ENCODE data around the gene HSH2D. TPM values are rescaled to one million over a fixed set of nuclear protein-coding genes. Genes with fewer than 3 reads are reported as not detected.

The HSH2D gene
- total and polyA plus RNA-seq, 10 of the 15 experiments (the other 5 are each of a cell fraction or from before 2014, with no cell fraction given) = 22.0 to 145 (median 89.3) TPM

DNA sequence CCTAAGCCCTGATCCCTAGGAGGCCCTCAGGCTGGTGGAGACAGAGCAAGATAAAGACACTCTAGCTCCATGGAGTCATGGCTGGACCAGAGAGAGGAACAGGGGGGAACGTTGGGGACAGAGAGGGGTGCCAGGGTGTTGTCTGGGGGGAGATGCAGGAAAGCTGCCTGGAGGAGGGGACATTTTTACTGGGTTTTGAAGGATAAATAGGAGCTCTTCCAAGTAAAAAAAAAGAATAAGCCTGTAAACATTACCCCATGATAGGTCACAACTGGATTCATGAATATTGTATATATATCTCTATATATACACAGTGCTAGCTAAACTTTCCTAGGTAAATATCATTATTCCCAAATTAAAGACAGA is 714 bp downstream of the HSH2D start:
- no TSS peak for BruUV-seq (replicated peaks)
- Histone ChIP-seq H2AFZ (ENCODE audit: control insufficient read depth, low read depth, low read length) (no peak overlapping the region), H3K27me3 (replicated peaks in 1 of 2; ENCODE audit: control insufficient read depth in 2 of 2, insufficient read depth in 2 of 2, low read length in 1 of 2) (no peaks in the 10 kb centered on the region), H3K4me2 (ENCODE audit: control insufficient read depth, insufficient read depth) (peak overlapping the region; percentile 84), H3K4me3 (peak overlapping the region; percentile 92), H3K9ac (ENCODE audit: control insufficient read depth, insufficient read depth, low read length) (peak overlapping the region; percentile 98), H4K20me1 (ENCODE audit: control insufficient read depth, insufficient read depth) (peaks cover 6% of the 10 kb centered on the region), H3K9me3 (replicated peaks; ENCODE audit: control insufficient read depth, insufficient read depth, low read length) (no peaks in the 10 kb centered on the region; the same call in 2 of the 3 replicates), H3K36me3 (ENCODE audit: control insufficient read depth in 2 of 2, insufficient read depth in 2 of 2, low read length in 1 of 2) (peaks cover 6% of the 10 kb centered on the region in 2 experiments), H3K27ac (ENCODE audit: control insufficient read depth, insufficient read depth) (peak overlapping the region; percentile 99), H3K4me1 (ENCODE audit: control insufficient read depth, insufficient read depth, low read length) (peaks cover 43% of the 10 kb centered on the region), H3K79me2 (ENCODE audit: control insufficient read depth, insufficient read depth, low read length) (peaks cover 58% of the 10 kb centered on the region)
- no peak for FAIRE-seq
- ChIA-PET SMC1A (ENCODE audit: uncharacterized antibody, unreplicated experiment) (interaction anchor here (0.6 to 9.6 kb wide), 21 partner anchors 9 to 473 kb away, joined by 3 to 135 read pairs (median 5); partner anchors contain the start of genes CIB3, FAM32A and RAB8A), CTCF (interaction anchor here (0.7 to 8.2 kb wide), 14 partner anchors 10 to 443 kb away, joined by 3 to 111 read pairs (median 6); partner anchors contain the start of genes FAM32A, RAB8A and TPM4), POLR2A (interaction anchor here (0.6 to 7.2 kb wide), 19 partner anchors 9 to 1763 kb away, joined by 3 to 174 read pairs (median 5); partner anchors contain the start of genes ADGRE5, CIB3, FAM32A and RAB8A), RAD21 (ENCODE audit: unreplicated experiment) (interaction anchor here (0.9 to 4.0 kb wide), 20 partner anchors 8 to 68 kb away, joined by 3 to 80 read pairs (median 4); partner anchors contain the start of genes AP1M1, FAM32A, RAB8A and TPM4)
- in situ Hi-C loops (cut with MboI) = no loop called here
- WGBS (ENCODE audit: insufficient coverage, insufficient replicate concordance, low lambda C conversion rate, missing lambda C conversion rate) = 0% methylated on average over 1 of the region's 1 CpG
- DNase-seq (ENCODE audit: low read depth, low spot score) = no peak
- peak; percentile 8 for ATAC-seq
- TF ChIP-seq POLR2AphosphoS5 (IDR thresholded peaks at IDR 0.05; ENCODE audit: low read length) (no peak), RELB (IDR thresholded peaks at IDR 0.05; ENCODE audit: low read depth) (no peak), KLF5 (IDR thresholded peaks at IDR 0.05; ENCODE audit: partially characterized antibody) (no peak), BMI1 (IDR thresholded peaks at IDR 0.05; ENCODE audit: borderline replicate concordance) (no peak), EED (IDR thresholded peaks at IDR 0.05; ENCODE audit: low read depth) (no peak), ZNF687 (IDR thresholded peaks at IDR 0.05) (no peak)
- TF ChIP-seq, protein P1, sequence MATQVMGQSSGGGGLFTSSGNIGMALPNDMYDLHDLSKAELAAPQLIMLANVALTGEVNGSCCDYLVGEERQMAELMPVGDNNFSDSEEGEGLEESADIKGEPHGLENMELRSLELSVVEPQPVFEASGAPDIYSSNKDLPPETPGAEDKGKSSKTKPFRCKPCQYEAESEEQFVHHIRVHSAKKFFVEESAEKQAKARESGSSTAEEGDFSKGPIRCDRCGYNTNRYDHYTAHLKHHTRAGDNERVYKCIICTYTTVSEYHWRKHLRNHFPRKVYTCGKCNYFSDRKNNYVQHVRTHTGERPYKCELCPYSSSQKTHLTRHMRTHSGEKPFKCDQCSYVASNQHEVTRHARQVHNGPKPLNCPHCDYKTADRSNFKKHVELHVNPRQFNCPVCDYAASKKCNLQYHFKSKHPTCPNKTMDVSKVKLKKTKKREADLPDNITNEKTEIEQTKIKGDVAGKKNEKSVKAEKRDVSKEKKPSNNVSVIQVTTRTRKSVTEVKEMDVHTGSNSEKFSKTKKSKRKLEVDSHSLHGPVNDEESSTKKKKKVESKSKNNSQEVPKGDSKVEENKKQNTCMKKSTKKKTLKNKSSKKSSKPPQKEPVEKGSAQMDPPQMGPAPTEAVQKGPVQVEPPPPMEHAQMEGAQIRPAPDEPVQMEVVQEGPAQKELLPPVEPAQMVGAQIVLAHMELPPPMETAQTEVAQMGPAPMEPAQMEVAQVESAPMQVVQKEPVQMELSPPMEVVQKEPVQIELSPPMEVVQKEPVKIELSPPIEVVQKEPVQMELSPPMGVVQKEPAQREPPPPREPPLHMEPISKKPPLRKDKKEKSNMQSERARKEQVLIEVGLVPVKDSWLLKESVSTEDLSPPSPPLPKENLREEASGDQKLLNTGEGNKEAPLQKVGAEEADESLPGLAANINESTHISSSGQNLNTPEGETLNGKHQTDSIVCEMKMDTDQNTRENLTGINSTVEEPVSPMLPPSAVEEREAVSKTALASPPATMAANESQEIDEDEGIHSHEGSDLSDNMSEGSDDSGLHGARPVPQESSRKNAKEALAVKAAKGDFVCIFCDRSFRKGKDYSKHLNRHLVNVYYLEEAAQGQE (IDR thresholded peaks at IDR 0.05; ENCODE audit: low read depth, low read length) = no peak
- TF ChIP-seq, protein P2, sequence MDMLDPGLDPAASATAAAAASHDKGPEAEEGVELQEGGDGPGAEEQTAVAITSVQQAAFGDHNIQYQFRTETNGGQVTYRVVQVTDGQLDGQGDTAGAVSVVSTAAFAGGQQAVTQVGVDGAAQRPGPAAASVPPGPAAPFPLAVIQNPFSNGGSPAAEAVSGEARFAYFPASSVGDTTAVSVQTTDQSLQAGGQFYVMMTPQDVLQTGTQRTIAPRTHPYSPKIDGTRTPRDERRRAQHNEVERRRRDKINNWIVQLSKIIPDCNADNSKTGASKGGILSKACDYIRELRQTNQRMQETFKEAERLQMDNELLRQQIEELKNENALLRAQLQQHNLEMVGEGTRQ (IDR thresholded peaks at IDR 0.05; ENCODE audit: borderline replicate concordance, low read depth, low read length) = no peak
- intact Hi-C loops (cut with micrococcal nuclease; ENCODE audit: unreplicated experiment) = loop anchor here (5.0 kb wide), 1 partner anchor 443 kb away; no protein-coding TSS in a partner anchor
